GM12891 (cell line): ENCODE measurements around the gene CRIP2.

Experiments used
- DNase-seq: peaks from one replicate; pipeline ENCODE4 v3.0.0; 2011; ENCODE audit warnings: low spot score; ENCODE audit not compliant: insufficient read length
- FAIRE-seq: peaks from 2 replicates; lab custom pipeline; 2011; peaks lifted over from hg19 to GRCh38; lab: Jason Lieb, UNC
- PAX5 ChIP-seq: IDR thresholded peaks from 2 replicates; pipeline ENCODE4 v1.6.1; 2011; ENCODE audit warnings: low read length, moderate library complexity, mild to moderate bottlenecking; ENCODE audit not compliant: insufficient read depth, severe bottlenecking
- POLR2A ChIP-seq: IDR thresholded peaks from 2 replicates; pipeline ENCODE4 v1.6.1; 2011; ENCODE audit warnings: low read depth, low read length, control low read depth
- POLR2AphosphoS5 ChIP-seq: IDR thresholded peaks from 2 replicates; pipeline ENCODE4 v1.6.1; 2011; ENCODE audit warnings: low read depth, low read length, control low read depth
- POU2F2 ChIP-seq: IDR thresholded peaks from 2 replicates; pipeline ENCODE4 v1.6.1; 2011; ENCODE audit warnings: low read depth, mild to moderate bottlenecking, control low read depth, low read length, moderate library complexity
- SPI1 ChIP-seq: IDR thresholded peaks from 2 replicates; pipeline ENCODE4 v1.6.1; 2011; ENCODE audit warnings: low read depth, low read length, control low read depth
- TAF1 ChIP-seq: IDR thresholded peaks from 2 replicates; pipeline ENCODE4 v1.6.1; 2011; ENCODE audit warnings: low read depth, low read length, control low read depth

The CRIP2 gene

DNA sequence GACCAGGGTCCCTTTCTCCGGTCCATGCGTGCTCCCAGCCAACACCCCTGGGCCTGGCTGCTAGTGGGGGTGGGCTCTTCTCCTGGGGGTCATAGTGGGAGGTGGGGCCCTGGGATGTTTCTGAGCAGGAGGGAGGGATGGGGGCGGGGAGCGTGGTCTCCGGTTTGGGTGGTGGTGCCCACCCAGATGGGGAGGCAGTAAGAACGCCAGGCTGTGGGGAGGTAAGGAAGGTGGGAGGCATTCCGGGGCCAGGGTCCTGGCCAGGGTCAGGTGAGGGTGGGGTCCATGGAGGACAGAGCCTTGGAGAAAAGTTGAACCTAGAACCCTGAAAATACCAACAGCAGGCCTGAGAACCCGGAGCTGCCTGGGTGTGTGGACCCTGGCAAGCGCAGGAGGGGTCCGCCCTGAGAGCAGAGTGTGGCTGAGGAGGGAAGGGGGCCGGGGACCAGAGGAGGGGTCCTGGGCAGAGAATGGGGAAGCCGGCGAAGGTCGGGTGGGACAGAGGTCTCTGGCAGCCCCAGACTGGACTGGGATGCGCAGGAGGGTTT lies 5.7 kb downstream of the CRIP2 start:
- DNase-seq (no peak), FAIRE-seq (no peak)
- no peak for TF ChIP-seq POLR2AphosphoS5
- no peak for TF ChIP-seq SPI1
- no peak for TF ChIP-seq POLR2A
- TF ChIP-seq POU2F2: no peak
- no peak for TF ChIP-seq TAF1
- no peak for TF ChIP-seq PAX5

DNA sequence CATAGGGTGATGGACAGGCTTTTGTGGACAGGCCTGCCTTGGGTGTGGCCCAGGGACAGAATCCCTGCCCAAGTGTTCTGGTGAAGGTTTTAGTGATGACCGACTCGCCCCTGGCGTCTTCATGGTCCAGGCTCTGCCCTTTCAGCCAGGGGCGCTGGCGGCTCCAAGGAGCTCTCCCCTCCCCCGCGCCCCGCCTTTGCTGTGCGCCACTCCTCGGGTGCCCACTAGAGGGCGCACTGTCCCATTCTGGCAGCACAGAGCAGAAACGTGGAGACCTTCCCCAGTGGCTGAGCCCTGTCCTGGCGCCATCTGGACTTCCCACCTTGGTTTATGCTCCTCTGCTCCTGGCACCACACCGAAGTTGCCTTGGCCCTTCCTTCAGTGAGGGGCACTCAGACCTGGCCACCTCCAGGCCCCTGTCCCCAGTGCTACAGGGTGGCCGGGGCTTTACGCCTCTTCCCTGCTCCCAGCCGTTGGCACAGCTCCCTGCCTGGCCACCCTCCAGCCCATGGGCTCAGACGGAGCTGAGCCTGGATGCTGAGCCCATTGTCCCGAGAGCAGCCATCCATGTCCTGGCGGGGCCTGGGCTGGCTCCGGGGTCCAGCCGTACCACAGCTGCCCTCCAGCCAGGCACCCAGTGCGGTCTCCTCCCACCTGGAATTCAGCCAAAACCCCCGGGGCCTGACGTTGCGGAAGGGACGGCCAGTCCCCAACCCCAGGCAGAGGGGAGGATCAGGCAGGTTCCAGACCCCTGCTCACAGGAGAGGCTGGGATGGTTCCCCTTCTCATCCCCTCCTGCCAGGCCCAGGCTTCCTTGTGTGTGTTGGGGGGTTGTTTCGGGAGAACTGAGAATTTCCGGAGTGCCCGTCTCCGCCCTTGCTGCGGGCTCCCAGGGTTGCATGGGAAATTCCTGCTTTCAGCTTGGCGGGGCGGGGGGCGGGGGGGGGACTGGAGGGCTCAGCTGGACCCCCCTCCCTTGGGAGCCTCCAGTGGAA lies 6.5 kb downstream of the CRIP2 start:
- 0 out of 2 replicates have a peak, but pooled peaks have one; percentile 4 for TF ChIP-seq SPI1
- no peak for TF ChIP-seq POLR2AphosphoS5
- FAIRE-seq (peak; percentile 93), DNase-seq (peak; percentile 98)

DNA sequence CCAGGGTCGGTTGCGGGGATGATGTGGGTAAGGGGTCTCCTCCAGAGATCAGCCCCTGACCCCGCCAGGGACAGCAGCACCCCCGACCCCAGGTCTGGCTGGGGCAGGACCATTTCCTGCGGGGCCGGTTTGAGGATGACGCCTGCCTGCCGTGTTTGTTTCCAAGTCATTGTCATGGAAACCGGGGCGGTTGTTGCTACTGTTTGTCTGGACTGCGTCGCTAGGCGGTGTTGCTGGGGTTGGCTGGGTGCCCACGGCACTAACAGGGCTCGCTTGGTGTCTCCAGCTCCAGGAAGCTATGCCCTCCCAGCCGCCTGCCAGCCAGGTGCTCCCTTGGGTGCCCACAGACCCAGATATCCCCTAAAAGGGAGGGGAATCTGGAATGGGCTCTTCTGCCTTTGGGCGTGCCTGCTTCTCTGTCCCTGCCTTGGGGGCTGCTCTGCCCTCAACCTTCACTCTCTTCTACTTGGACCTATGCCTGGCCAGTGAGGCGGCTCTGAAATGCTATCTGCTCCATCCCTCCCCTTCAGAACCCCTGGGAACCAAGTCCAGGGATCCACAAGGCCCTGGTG lies 7.4 kb downstream of the CRIP2 start:
- FAIRE-seq: peak; percentile 100
- peak; percentile 99 for DNase-seq
- TF ChIP-seq SPI1: no peak
- TF ChIP-seq TAF1: no peak
- TF ChIP-seq POU2F2: no peak
- no peak for TF ChIP-seq POLR2A
- no peak for TF ChIP-seq PAX5
- TF ChIP-seq POLR2AphosphoS5: no peak

DNA sequence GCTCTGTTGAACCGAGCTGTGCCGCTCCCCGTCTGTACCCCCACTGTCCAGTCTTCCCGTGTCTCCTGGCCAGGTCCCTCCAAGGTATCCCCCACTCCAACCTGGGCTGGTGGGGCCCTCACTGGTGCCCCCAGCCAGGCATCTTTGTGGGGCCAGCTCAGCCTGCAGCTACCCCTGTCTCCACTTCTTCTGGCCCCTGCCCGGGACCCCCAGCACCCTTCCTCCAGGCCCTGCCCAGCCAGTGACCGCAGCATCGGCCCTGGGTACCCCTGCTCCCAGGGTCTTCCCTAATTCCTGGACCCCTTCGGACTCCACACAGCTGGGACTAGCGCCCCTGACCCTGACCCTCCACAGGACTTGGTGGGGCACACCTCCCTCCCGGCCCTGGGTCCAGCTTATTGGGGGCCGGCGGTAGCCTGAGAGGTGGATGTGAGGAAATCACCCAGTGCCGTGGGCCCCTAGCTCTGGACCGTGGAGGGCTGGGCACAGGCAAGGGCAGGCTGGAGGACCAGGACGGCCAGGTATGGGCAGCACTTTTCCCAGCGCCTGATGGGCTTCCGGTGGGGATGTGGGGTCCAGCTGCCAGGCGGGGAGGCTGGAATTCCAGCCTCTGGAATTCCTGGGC lies 8.0 kb downstream of the CRIP2 start:
- DNase-seq (no peak), FAIRE-seq (no peak)

DNA sequence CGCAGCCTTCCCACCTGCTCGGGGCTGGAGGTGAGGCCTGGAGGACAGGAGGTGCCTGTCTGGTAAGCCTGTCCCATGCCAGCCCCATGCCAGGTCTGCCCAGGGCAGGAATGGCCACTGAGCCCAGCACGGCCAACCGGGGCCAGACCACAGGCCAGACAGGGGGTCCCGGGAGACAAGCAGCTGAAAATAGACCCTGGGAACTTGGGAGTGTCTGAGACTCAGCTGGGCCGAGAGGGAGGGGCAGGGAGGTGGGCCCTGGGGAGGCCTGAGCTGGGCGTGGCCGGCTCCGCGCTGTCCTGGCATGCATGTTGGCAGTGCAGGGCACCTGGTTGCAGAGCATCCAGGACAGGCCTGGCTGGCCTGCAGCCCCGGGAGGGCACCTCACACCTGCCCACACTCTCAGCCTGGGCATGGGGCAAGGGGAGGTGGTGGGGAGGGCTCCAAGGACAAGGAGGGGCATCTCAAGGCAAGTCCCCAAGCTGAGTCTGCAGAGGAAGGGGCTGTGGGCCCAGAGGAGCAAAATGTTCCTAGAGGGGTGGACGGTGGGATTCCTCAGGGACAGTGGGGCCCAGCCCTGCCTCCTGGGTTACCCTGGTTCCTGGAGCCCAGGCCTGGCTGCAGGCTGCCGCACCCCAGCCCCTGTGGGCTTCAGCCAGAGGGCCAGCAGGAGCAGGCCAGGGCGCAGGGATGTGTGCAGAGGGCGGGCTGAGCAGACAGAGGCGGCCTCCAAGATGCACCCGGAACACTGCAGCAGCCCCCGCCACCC lies 8.9 kb downstream of the CRIP2 start:
- DNase-seq (no peak), FAIRE-seq (no peak)
- TF ChIP-seq TAF1: no peak
- no peak for TF ChIP-seq SPI1
- TF ChIP-seq PAX5: no peak
- no peak for TF ChIP-seq POLR2AphosphoS5
- no peak for TF ChIP-seq POU2F2
- no peak for TF ChIP-seq POLR2A

More for the DNA sequence above, 8.0 kb downstream of the CRIP2 start:
- TF ChIP-seq POLR2AphosphoS5 (no peak), POLR2A (no peak), SPI1 (no peak), POU2F2 (no peak), TAF1 (no peak), PAX5 (no peak)

DNA sequence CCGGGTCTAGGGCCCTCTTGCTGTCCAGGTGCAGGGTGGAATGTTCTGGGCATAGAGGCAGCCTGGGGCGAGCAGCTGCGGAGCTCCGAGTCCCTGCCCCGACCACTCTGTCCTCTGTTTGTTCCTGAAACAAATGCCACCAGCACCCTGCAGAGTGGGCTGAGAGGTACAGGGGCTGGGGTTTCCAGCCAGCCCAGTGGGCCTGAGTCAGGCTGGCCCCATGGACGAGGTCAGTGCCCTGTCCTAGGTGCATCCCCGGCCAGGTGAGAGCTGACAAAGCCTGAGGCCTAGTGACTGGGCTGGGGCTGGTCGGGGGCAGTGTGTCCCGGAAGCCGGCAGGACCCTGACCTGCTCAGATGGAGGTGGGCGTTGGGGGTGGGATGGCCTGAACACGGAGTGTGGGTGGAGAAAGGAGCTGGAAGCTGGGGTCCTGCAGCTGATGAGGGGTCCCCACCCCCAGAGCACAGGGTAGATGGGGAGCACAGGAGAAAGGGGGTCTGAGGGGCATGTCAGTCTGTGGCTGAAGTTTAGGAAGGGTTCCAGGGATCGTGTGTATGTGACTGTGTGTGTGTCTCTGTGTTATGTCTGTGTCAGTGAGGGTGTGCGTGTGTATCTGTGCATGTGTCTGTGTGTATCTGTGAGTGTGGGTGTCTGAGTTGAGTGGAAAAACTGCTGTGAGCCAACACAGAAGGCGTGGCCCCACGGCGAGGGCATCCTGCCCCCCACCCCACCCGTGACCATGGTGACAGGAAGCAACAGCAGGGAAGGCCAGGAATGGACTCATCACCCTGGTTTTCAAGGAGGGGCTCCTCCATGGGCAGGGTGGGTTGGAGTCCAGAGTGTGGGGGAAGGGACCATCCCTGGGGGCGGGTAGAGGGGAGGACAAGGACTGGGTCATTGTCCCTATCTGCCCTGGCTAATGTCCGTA lies 9.7 kb downstream of the CRIP2 start:
- DNase-seq (no peak), FAIRE-seq (no peak)
- TF ChIP-seq POU2F2 (no peak), TAF1 (no peak), PAX5 (no peak), SPI1 (no peak), POLR2AphosphoS5 (no peak), POLR2A (no peak)

DNA sequence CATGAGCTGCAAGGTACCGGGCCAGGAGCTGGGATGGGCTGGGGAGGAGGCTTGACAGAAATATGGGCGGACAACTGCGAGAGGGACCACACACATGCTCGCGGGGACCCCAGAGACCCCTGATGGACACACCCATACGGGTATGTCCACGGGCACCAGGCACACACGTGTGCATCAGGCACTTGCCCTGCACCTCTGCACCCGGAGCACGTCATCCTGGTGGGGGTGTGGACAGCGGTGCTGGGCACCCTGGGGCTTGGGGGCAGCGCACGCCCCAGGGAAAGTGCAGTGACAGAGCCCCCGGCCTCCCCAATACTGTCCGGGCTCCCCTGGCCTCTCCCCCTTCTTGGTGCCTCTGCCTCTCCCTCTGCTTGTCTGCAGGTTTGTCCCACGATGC lies 10.4 kb downstream of the CRIP2 start:
- no peak for FAIRE-seq

DNA sequence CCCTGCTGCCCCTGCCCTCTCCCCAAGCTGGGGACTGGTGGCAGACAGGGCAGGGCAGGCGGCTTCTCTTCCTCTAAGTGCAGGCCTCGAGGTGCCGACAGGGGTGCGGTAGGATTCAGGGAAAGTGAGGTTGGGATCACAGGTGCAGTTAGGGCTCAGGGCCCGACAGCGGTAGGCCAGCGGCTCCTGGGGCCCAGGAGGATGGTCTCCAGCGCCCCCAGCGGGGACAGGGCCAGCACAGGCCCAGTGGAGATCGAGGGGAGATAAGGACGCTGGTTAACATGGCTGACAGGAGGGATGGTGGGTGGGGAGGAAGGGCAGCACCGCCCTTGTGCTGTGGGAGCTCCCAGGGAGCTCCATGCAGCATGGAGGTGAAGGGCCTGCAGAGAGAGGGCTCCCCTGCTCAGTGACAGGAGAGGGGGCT lies 11.1 kb downstream of the CRIP2 start:
- TF ChIP-seq POLR2A (no peak), PAX5 (no peak), POLR2AphosphoS5 (no peak), SPI1 (no peak), POU2F2 (no peak), TAF1 (no peak)
- FAIRE-seq: peak; percentile 80
- DNase-seq: no peak

More for the DNA sequence above, 10.4 kb downstream of the CRIP2 start:
- TF ChIP-seq POLR2A (no peak), TAF1 (no peak), PAX5 (no peak), POLR2AphosphoS5 (no peak), POU2F2 (no peak), SPI1 (no peak)
- no peak for DNase-seq
